OCI-LY3 (cell line): Measurements from ENCODE around the gene TNRC6C.

Experiments
- CTCF ChIP-seq: fragments of 200-600, 300-600 bp; sonication (generic); IDR thresholded peaks from 2 replicates; pipeline ENCODE4 v1.5.1; 2014; ENCODE audit warnings: antibody characterized with exemption, low read length, low read depth
- EZH2phosphoT487 ChIP-seq: fragments of 200-600 bp; shearing (Covaris generic); IDR thresholded peaks from 2 replicates; pipeline ENCODE4 v1.6.1; 2018; ENCODE audit warnings: antibody characterized with exemption, mixed run types, low read depth

DNA sequence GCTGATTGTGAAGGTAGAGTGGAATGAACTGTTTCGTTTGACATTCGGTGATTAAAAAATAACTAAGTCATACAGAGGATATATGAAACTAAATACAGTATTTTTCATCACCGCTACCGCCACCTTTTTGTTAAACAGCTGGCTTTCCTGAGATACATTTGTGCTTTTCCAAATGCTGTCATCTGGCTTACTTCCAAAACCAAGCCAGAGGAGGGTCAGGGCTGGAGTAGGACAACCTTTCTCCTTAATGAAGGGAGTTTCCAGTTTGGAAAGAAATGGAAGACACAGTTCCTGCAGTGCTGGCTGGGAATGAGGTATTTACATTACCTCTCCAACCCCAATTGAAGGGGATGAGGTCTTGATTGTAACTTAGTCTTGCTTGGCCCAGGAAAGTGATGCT, 3.2 kb downstream of the TNRC6C start:
- no peak for TF ChIP-seq CTCF
- no peak for TF ChIP-seq EZH2phosphoT487
